ENCODE measurements around the gene ANKRD60.

- TF ChIP-seq CTCF (IDR thresholded peaks at IDR 0.05) = no peak
- no peak for TF ChIP-seq POLR2A (IDR thresholded peaks at IDR 0.05)
- no peak for TF ChIP-seq POLR2AphosphoS5 (IDR thresholded peaks at IDR 0.05)
Measured at GRCh38 chr20:58239216-58239615, 10.8 kb upstream of the ANKRD60 start.

Data from breast epithelium (tissue), 3 donors.